IPS DF 4.7 (cell line): Measurements from ENCODE around the gene PNMA8B.
"Not testable (repeated sequence)": the region's sequence is repeated elsewhere in the genome, so short reads cannot be mapped to it uniquely, and the experiment has no call there.

Experiments
- DNase-seq: peaks from one replicate; pipeline ENCODE4 v3.0.0-alpha.2; 2013; ENCODE audit warnings: low spot score; ENCODE audit errors: extremely low read depth

Gene PNMA8B

GRCh38 chr19:46513461-46514236, 18.0 kb upstream of the PNMA8B start:
- DNase-seq: no peak

GRCh38 chr19:46511237-46511636, 15.6 kb upstream of the PNMA8B start:
- DNase-seq: no peak

DNA sequence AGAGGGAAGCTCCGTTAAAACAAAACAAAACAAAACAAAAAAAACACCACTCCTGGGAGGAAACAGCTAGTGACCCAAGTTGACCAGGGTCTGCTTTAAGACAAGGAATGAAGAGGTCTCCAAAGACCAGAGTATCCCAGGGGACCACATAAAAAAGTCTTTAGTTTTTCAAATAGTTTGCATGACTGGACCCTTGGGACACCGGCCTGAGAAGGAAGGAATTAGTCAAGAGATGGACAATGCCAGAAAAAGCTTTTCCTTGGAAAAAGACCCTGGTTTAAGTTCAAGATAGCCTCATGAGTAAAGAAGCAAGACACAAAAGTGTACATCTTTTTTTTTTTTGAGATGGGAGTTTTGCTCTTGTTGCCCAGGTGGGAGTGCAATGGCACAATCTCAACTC, 12.5 kb upstream of the PNMA8B start:
- no peak for DNase-seq

GRCh38 chr19:46503848-46504453, 8.3 kb upstream of the PNMA8B start:
- no peak for DNase-seq

DNA sequence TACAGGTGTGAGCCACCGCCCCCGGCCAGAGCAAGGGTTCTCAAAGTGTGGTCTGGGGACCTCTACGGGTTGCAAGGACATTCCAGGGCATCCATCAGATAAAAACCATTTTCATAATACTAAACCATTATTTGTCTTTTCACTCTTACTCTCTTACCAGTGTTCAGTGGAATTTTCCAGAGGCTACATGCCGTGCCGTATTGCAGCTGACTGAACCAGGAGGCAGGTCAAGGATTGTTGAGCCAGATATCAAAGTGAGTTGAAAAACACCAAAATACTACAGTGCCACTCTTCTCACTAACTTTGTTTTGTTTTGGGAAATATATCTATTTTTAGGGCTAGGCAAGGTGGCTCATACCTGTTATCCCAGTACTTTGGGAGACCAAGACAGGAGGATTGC, 7.2 kb upstream of the PNMA8B start:
- no peak for DNase-seq

- no peak for DNase-seq
Measured at GRCh38 chr19:46499692-46500091, 4.0 kb upstream of the PNMA8B start.

GRCh38 chr19:46497773-46498172, 2.1 kb upstream of the PNMA8B start:
- no peak for DNase-seq

DNA sequence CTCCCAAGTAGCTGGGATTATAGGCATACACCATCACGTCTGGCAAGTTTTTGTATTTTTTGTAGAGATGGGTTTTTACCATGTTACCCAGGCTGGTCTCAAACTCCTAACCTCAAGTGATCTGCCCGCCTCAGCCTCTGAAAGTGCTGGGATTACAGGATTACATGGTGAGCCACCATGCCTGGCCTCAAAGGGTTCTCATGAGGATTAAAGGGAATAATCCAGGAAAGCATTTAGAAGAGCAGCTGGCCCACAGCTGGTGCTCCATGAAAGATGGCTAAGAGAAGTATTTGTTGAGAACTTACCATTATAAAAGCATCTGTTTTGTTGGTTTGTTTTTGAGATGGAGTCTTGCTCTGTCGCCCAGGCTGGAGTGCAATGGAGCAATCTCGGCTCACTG, 1.2 kb upstream of the PNMA8B start:
- not testable (repeated sequence) for DNase-seq

GRCh38 chr19:46496304-46496703, 637 bp upstream of the PNMA8B start:
- DNase-seq: no peak

DNA sequence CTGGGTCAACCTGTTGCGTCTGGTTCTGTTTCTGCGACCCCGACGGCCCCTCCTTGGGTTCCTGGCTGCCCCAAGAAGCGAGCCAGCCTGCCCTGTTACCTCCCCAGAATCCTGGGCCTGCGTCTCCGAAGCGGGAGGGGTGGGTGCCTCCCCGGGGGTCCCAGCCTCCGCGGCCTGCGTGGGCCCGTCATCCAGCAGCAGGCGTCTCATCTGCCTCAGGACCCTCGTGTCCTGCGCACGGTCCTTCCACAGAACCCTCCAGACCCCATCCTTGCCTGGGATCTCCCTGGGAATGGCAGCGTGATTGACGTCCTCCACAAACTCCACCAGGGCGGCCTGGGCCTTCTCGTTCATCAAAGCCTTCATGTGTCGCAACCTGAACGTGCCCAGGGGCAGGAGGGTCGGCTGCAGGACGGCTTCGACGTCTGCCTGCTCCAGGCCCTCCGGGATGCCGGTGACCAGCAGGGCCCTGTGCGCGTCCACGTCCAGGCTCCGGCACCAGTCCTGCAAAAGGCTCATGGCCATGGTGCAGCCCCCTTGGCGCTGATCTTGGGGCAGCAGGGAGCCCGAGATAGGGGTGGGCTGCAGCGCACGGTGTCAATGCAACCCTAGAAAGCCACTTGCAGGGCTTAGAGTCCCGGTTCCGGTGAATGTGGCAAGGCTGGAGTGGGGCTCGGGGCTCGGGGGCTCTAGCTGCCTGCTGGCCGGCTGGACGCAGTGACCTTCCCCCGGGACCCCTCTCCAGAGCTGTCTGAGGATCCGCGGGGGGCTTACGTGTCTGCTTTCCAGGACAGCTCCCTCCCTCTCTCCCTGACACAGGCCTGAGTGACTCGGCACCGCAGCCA, 504 bp downstream of the PNMA8B start:
- no peak for DNase-seq

GRCh38 chr19:46494146-46494940, 1.3 kb downstream of the PNMA8B start:
- no peak for DNase-seq

DNA sequence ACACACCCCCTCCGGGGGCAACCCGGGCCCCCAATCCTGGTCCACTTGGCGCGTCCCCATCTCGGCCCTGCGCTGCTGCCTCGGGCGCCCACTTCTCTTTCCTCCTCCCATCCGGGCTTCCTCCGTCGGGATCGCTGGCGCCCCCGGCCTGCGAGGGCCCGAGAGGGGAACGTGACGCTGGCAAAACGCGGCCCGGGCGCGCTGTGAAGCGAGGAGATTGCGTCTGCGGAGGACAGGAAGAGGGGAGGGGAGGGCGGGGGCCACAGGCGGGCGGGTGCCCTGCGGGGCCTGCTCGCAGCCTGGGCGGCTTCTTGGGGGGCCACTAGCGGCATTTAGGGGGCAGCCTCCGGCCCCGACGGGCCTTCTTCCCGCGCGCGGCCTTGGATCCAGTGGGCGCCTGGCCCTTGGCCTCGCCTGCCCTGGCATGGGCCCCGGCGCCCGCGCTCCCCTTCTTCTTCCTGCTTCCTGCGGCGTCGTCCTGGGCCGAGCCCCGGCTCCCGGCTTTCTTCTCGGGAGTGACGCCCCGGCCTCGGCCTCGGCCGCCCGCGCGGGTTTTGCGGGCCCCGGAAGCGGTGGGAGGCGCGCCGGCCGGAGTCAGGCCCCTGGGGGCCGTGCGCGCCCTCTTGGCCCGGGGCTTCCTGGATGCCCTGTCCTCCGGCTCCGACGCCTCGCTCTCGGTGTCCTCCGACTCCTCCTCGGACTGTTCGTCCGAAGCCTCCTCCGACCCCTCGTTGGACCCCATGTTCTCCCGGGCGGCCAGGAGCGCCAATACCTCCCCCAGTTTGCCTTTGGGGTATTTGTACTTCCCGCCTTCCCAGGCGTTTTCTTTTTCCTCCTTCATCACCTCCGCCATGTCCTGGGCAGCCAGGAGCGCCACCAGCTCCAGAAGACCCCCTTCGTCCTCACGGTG, 2.2 kb downstream of the PNMA8B start:
- DNase-seq: no peak

DNA sequence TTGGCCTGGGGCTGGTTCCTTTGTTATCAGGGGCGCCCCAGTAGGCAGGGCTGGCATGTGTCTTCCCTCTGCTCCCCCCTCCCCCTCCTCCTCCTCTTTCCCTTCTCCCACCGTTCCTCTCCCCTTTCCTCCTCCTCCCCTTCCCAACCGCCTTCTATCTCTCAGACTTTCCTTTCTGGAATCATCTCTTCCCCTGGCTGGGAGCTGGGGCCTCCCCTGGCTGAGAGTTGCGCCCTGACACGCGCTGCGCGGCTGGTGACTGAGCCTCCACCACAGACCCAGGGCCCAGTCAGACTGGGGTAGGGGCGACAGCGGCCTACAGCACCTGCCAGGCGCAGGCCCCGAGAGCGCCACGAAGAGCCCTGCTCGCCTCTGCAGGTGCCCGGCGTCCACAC, 2.8 kb downstream of the PNMA8B start:
- DNase-seq: no peak

- no peak for DNase-seq
Measured at GRCh38 chr19:46491975-46492682, 3.5 kb downstream of the PNMA8B start.

DNA sequence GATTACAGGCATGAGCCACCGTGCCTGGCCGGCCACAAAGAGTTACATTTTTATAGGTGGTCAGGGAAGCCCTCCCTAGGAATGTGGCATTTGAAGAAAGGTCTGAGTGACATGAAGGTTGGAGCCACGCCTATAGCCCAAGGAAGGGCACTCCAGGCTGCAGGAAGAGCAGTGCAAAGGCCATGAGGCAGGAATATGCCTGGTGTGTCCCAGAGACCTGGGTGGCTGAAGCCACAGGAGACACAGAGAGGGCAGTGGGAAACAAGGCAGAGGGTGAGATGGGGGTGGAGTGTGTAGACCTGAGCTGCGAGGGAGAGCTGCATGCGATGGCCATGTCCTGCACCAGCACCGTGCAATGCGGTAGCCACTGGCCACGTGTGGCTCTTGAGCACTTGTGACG, 4.9 kb downstream of the PNMA8B start:
- DNase-seq: no peak

DNA sequence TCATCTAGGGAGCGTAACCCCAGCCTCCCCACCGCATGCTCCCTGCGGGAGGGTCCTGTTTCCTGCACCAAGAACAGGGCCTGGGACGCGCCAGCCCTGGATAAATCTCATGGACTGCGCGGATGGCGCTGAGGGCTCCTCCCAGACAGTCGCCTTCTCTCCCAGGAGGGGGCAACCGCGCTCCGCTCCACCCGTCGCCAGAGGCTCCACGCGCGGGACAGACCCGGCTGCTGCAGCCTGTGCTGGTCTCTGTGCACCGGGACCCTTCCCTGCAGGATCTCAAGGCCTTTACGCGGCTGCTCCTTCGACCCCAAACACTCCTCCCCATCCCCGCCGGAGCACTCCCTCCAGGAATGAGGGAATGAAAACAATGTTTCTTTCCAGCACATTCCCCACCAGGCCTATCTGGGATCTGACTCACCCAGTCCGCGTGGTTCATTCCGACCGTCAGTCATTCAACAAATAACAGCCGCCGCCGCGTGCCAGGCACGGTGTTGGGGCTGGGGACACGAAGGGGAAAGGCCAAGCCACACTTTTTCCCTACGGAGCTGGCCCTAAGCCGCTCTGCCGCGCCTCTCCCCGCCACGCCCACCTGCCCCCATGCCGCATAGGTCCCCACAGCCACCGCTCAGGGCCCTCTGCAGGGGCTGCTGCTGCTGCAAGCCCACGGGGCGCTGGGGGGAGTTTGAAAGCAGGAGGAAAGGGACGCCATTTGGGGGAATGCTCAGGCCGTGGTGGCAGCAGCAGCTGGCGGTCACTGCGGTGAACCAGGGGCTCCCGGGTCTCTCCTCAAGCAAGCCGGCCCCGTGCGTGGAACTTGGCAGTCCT, 6.0 kb downstream of the PNMA8B start:
- no peak for DNase-seq

DNA sequence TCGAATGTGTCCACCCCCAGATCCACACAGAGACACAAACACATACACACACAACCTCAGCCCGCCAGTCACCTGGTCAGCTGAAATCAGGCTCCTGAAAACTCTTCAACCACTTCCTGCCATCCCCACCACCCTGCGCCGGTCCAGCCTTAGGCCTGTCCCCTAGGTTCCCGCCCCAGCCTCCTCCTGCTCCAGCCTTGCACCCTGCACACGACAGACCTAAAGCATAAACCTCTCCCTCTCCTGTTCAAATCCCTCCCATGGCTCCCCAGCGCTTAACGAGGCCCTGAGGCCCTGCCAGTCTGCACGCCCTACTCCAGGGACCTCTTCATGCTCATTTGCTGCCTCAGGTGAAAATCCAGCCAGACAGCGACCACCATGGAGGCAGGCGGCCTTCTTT, 7.1 kb downstream of the PNMA8B start:
- no peak for DNase-seq

DNA sequence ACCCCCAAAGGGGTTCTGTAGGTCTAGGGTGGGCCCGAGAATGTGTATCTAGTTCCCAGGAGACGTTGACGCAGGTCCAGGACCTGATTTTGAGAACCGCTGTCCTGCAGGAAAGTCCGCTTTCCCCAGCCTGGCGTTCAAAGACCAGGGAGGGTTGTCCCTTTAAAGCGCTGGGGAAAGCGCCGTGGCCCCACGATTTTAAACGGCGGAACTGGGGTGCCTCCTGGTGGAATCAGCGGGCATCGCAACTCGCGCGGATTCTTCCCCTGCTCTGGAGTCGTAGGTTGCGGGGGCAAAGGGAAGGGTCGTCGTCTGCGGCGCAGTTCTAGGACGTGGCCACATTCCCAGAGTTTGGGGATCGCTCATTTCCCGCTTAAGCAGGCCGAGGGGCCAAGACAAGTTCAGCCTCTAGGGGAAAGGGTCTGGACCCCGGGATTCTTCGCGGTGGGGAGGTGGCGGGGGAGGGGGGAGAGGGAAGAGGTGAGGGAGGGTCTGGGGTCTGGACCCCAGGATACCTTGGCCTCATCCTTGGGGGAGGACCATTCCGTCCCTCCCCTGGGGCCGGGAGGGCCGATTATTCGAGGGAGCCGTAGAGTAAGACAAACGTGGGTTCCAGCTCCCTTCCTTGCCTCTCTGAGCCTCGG, 7.7 kb downstream of the PNMA8B start:
- no peak for DNase-seq
